Mucosa of stomach (tissue), 1 donor: ENCODE measurements around the gene DNMT3A.

ENCODE experiments used
- H3K27me3 ChIP-seq: one replicate; pipeline ENCODE4 v1.7.0; 2013; ENCODE audit warnings: mild to moderate bottlenecking, low read length; ENCODE audit not compliant: control insufficient read depth, insufficient read depth
- H3K36me3 ChIP-seq: one replicate; pipeline ENCODE4 v1.7.0; 2013; ENCODE audit warnings: low read length; ENCODE audit not compliant: control insufficient read depth, insufficient read depth
- H3K4me1 ChIP-seq: one replicate; pipeline ENCODE4 v1.7.0; 2013; ENCODE audit warnings: mild to moderate bottlenecking, low read length; ENCODE audit not compliant: control insufficient read depth, insufficient read depth
- H3K4me3 ChIP-seq: one replicate; pipeline ENCODE4 v1.7.0; 2013; ENCODE audit warnings: low read length
- H3K9ac ChIP-seq: one replicate; pipeline ENCODE4 v1.7.0; 2013; ENCODE audit warnings: mild to moderate bottlenecking, low read length, moderate library complexity
- H3K9me3 ChIP-seq: one replicate; pipeline ENCODE4 v1.7.0; 2013; ENCODE audit warnings: mild to moderate bottlenecking, low read length, moderate library complexity; ENCODE audit not compliant: control insufficient read depth
- donor health status: Pancreatic carcinoma.

The DNMT3A gene

GRCh38 chr2:25304826-25305596 is 36.7 kb downstream of the DNMT3A start:
- no peak overlapping the region for H3K9ac ChIP-seq
- H3K9me3 ChIP-seq: no peaks in the 10 kb centered on the region
- no peaks in the 10 kb centered on the region for H3K36me3 ChIP-seq
- no peak overlapping the region for H3K4me3 ChIP-seq
- no peaks in the 10 kb centered on the region for H3K27me3 ChIP-seq
- peaks cover 1% of the 10 kb centered on the region for H3K4me1 ChIP-seq

GRCh38 chr2:25304321-25304720 is 37.4 kb downstream of the DNMT3A start:
- Histone ChIP-seq H3K9me3 (no peaks in the 10 kb centered on the region), H3K9ac (no peak overlapping the region), H3K4me1 (no peaks in the 10 kb centered on the region), H3K27me3 (no peaks in the 10 kb centered on the region), H3K36me3 (no peaks in the 10 kb centered on the region), H3K4me3 (no peak overlapping the region)

- no peaks in the 10 kb centered on the region for H3K27me3 ChIP-seq
- H3K36me3 ChIP-seq: no peaks in the 10 kb centered on the region
- H3K9ac ChIP-seq: no peak overlapping the region
- no peak overlapping the region for H3K4me3 ChIP-seq
- H3K4me1 ChIP-seq: no peaks in the 10 kb centered on the region
- H3K9me3 ChIP-seq: no peaks in the 10 kb centered on the region
Measured at GRCh38 chr2:25303633-25304236, 38.0 kb downstream of the DNMT3A start.

- H3K4me1 ChIP-seq: no peaks in the 10 kb centered on the region
- H3K27me3 ChIP-seq: no peaks in the 10 kb centered on the region
Measured at GRCh38 chr2:25302758-25303375, 38.9 kb downstream of the DNMT3A start.

GRCh38 chr2:25301453-25302352 is 40.0 kb downstream of the DNMT3A start:
- no peaks in the 10 kb centered on the region for H3K27me3 ChIP-seq
- H3K36me3 ChIP-seq: no peaks in the 10 kb centered on the region
- H3K4me1 ChIP-seq: no peaks in the 10 kb centered on the region
- no peak overlapping the region for H3K9ac ChIP-seq
- no peaks in the 10 kb centered on the region for H3K9me3 ChIP-seq
- no peak overlapping the region for H3K4me3 ChIP-seq

More at GRCh38 chr2:25302758-25303375, 38.9 kb downstream of the DNMT3A start:
- Histone ChIP-seq H3K36me3 (no peaks in the 10 kb centered on the region), H3K4me3 (no peak overlapping the region), H3K9me3 (no peaks in the 10 kb centered on the region), H3K9ac (no peak overlapping the region)

- Histone ChIP-seq H3K9me3 (no peaks in the 10 kb centered on the region), H3K4me1 (peaks cover 7% of the 10 kb centered on the region), H3K9ac (no peak overlapping the region), H3K27me3 (no peaks in the 10 kb centered on the region), H3K4me3 (no peak overlapping the region), H3K36me3 (no peaks in the 10 kb centered on the region)
Measured at GRCh38 chr2:25300001-25300400, 41.7 kb downstream of the DNMT3A start.

- no peak overlapping the region for H3K4me3 ChIP-seq
- no peaks in the 10 kb centered on the region for H3K27me3 ChIP-seq
- no peak overlapping the region for H3K9ac ChIP-seq
- no peaks in the 10 kb centered on the region for H3K36me3 ChIP-seq
- peaks cover 10% of the 10 kb centered on the region for H3K4me1 ChIP-seq
- H3K9me3 ChIP-seq: no peaks in the 10 kb centered on the region
Measured at GRCh38 chr2:25298776-25299431, 42.8 kb downstream of the DNMT3A start.

- Histone ChIP-seq H3K9ac (no peak overlapping the region), H3K36me3 (no peaks in the 10 kb centered on the region)
Measured at GRCh38 chr2:25297738-25298137, 44.0 kb downstream of the DNMT3A start.

GRCh38 chr2:25295621-25296020 is 46.1 kb downstream of the DNMT3A start:
- H3K4me3 ChIP-seq: no peak overlapping the region
- H3K36me3 ChIP-seq: no peaks in the 10 kb centered on the region
- no peak overlapping the region for H3K9ac ChIP-seq
- peaks cover 10% of the 10 kb centered on the region for H3K4me1 ChIP-seq
- no peaks in the 10 kb centered on the region for H3K9me3 ChIP-seq
- no peaks in the 10 kb centered on the region for H3K27me3 ChIP-seq

More at GRCh38 chr2:25297738-25298137, 44.0 kb downstream of the DNMT3A start:
- no peaks in the 10 kb centered on the region for H3K27me3 ChIP-seq
- H3K9me3 ChIP-seq: no peaks in the 10 kb centered on the region
- H3K4me3 ChIP-seq: no peak overlapping the region
- peaks cover 10% of the 10 kb centered on the region for H3K4me1 ChIP-seq

- Histone ChIP-seq H3K27me3 (no peaks in the 10 kb centered on the region), H3K4me3 (no peak overlapping the region), H3K36me3 (no peaks in the 10 kb centered on the region), H3K9ac (no peak overlapping the region), H3K4me1 (peaks cover 10% of the 10 kb centered on the region), H3K9me3 (no peaks in the 10 kb centered on the region)
Measured at GRCh38 chr2:25294573-25295462, 46.9 kb downstream of the DNMT3A start.
